IPS-18c (cell line): ENCODE data around the gene TEX19.
"Not testable (repeated sequence)": the region's sequence is repeated elsewhere in the genome, so short reads cannot be mapped to it uniquely, and the experiment has no call there.

ENCODE experiments used
- H3K4me3 ChIP-seq: 2 replicates; pipeline ENCODE4 v1.7.0; 2013; ENCODE audit warnings: low read depth, mild to moderate bottlenecking, low read length, moderate library complexity; ENCODE audit not compliant: insufficient read depth
- H3K9me3 ChIP-seq: one replicate; pipeline ENCODE4 v1.6.1; 2013; ENCODE audit warnings: mild to moderate bottlenecking, low read length, moderate library complexity; ENCODE audit not compliant: control insufficient read depth, insufficient read depth

Gene TEX19

GRCh38 chr17:82408288-82408937 is 49.4 kb downstream of the TEX19 start:
- H3K4me3 ChIP-seq: no peak overlapping the region
- no peaks in the 10 kb centered on the region for H3K9me3 ChIP-seq

DNA sequence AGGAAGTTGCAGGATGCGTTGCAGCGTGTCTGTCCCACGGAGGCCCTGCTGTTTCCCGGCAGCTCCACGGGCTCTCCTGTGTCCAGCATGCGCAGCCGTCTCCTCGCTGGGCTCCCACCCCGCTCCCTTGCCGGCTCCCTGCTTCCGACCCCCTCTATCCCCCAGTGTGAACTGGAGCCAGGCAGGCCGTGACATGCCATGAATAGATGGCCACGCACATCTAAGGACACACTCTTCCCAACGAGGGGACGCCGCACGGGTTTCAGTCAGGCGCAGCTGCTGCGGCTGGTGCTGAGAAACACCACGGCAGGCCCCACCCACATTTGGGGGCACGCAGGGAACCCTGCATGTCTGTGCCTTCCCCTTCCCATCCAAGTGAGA is 49.9 kb downstream of the TEX19 start:
- no peak overlapping the region for H3K4me3 ChIP-seq

GRCh38 chr17:82410014-82410716 is 51.1 kb downstream of the TEX19 start:
- H3K9me3 ChIP-seq: no peaks in the 10 kb centered on the region
- no peak overlapping the region for H3K4me3 ChIP-seq

More for the DNA sequence above, 49.9 kb downstream of the TEX19 start:
- no peaks in the 10 kb centered on the region for H3K9me3 ChIP-seq

- Histone ChIP-seq H3K9me3 (no peaks in the 10 kb centered on the region), H3K4me3 (no peak overlapping the region)
Observed at GRCh38 chr17:82411396-82412053, 52.5 kb downstream of the TEX19 start.

DNA sequence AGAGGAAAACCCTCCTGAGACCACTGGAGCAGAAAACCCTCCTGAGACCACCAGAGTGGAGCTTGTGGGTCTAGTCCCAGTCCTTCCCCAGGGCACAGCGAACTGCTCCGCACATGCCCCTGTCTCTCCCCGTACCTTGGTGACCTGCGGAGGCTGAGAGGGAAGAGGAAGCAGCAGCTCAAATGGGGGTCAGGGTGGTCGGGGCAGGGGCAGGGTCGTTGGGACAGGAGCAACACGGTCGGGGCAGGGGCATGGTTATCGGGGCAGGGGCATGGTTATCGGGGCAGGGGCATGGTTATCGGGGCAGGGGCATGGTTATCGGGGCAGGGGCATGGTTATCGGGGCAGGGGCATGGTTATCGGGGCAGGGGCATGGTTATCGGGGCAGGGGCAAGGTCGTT is 53.0 kb downstream of the TEX19 start:
- H3K9me3 ChIP-seq, H3K4me3 ChIP-seq: not testable (repeated sequence)

GRCh38 chr17:82412535-82413520 is 53.8 kb downstream of the TEX19 start:
- Histone ChIP-seq H3K9me3 (no peaks in the 10 kb centered on the region), H3K4me3 (no peak overlapping the region)
